K562 (cell line): Measurements from ENCODE around the gene ZNF48. TPM values are rescaled to one million over a fixed set of nuclear protein-coding genes. Genes with fewer than 3 reads are reported as not detected.
A peak's percentile ranks its signal among the peaks of the same experiment; 100 is the strongest.

ENCODE experiments used
- ATAC-seq: fragments of 200-7000 bp; cut with Tn5 transposase; 3 replicates; pipeline ENCODE4 v1.9.1; 2020; ENCODE audit warnings: moderate library complexity
- BruUV-seq: library from RNA; stranded (reverse); fragments of 400-500 nt; replicated peaks from 2 replicates; lab custom pipeline; 2021; lab: Mats Ljungman, UMichigan
- CTCF ChIA-PET: fragments of 300-600 bp; formaldehyde crosslinking; extraction: SDS; loops from one replicate; lab custom pipeline; 2021; ENCODE audit warnings: low intra/inter-chr PET ratio; lab: Yijun Ruan, JAX
- POLR2A ChIA-PET: fragments of 300-600, 350-650 bp; sonication (Branson Sonifier 250); formaldehyde crosslinking; extraction: SDS; loops from one replicate; lab custom pipeline; 2021; ENCODE audit warnings: antibody characterized with exemption, inconsistent platforms; lab: Yijun Ruan, JAX
- DNase-seq, 4 experiments: peaks; one replicate each; pipeline versions ENCODE4 v3.0.0 to v3.0.0-alpha.2; 2011 to 2018; ENCODE audit warnings: low spot score in 3 of 4, mixed read lengths in 3 of 4; ENCODE audit errors: extremely low read depth in 1 of 4
- FAIRE-seq: peaks from 2 replicates; lab custom pipeline; 2011; peaks lifted over from hg19 to GRCh38; lab: Jason Lieb, UNC
- H2AFZ ChIP-seq: 2 replicates; pipeline ENCODE4 v1.6.0; 2011; ENCODE audit warnings: low read depth, low read length, control low read depth, inconsistent platforms
- H3K27ac ChIP-seq: fragments of 200-600 bp; 3 replicates; pipeline ENCODE4 v1.8.0; 2011; ENCODE audit warnings: low read depth, mild to moderate bottlenecking, control low read depth, inconsistent platforms, low read length, moderate library complexity, mixed read lengths; ENCODE audit errors: extremely low read depth
- H3K27me3 ChIP-seq, 2 experiments: fragments of 300-600 bp in 1 of 2; 2 replicates in 1 of 2; 3 replicates in 1 of 2; pipeline versions ENCODE4 v1.6.0 to v1.8.0; 2011; ENCODE audit warnings: inconsistent platforms in 2 of 2, low read length in 2 of 2, mild to moderate bottlenecking in 1 of 2, mixed read lengths in 1 of 2, moderate library complexity in 1 of 2; ENCODE audit not compliant: control insufficient read depth in 2 of 2, insufficient read depth in 2 of 2
- H3K36me3 ChIP-seq: fragments of 300-600 bp; 3 replicates; pipeline ENCODE4 v1.8.0; 2011; ENCODE audit warnings: mild to moderate bottlenecking, low read length, inconsistent platforms; ENCODE audit not compliant: control insufficient read depth, insufficient read depth
- H3K4me1 ChIP-seq, 2 experiments: fragments of 200-600 bp in 1 of 2; replicated peaks in 1 of 2; 2 replicates in 1 of 2; 3 replicates in 1 of 2; pipeline versions ENCODE4 v1.5.1 to v1.8.0; 2011; ENCODE audit warnings: inconsistent platforms in 2 of 2, low read length in 2 of 2, mild to moderate bottlenecking in 1 of 2, mixed read lengths in 1 of 2, moderate library complexity in 1 of 2; ENCODE audit not compliant: control insufficient read depth in 2 of 2, insufficient read depth in 2 of 2
- H3K4me2 ChIP-seq: 2 replicates; pipeline ENCODE4 v1.6.1; 2011; ENCODE audit warnings: low read length, control low read depth, inconsistent platforms, mixed read lengths; ENCODE audit not compliant: insufficient read depth
- H3K4me3 ChIP-seq: fragments of 200-600 bp; sonication (generic), shearing (Covaris generic); 2 replicates; pipeline ENCODE4 v1.5.1; 2016; ENCODE audit warnings: control low read depth, inconsistent platforms
- H3K79me2 ChIP-seq: fragments of 200-600 bp; 3 replicates; pipeline ENCODE4 v1.8.0; 2011; ENCODE audit warnings: low read length, inconsistent platforms; ENCODE audit not compliant: control insufficient read depth, insufficient read depth
- H3K9ac ChIP-seq, 2 experiments: 2 replicates each; pipeline versions ENCODE4 v1.6.0 to v1.6.1; 2011; ENCODE audit warnings: low read depth in 2 of 2, low read length in 2 of 2, control low read depth in 1 of 2, inconsistent platforms in 1 of 2, mild to moderate bottlenecking in 1 of 2, mixed read lengths in 1 of 2; ENCODE audit not compliant: insufficient read depth in 1 of 2
- H3K9me1 ChIP-seq: one replicate; pipeline ENCODE4 v1.6.0; 2011; ENCODE audit warnings: inconsistent platforms, mild to moderate bottlenecking, low read length, moderate library complexity; ENCODE audit not compliant: control insufficient read depth, insufficient read depth
- H3K9me3 ChIP-seq: replicated peaks from 2 replicates; pipeline ENCODE4 v1.5.1; 2011; ENCODE audit warnings: low read depth, low read length, inconsistent platforms; ENCODE audit not compliant: control insufficient read depth, insufficient read depth
- H4K20me1 ChIP-seq: replicated peaks from 2 replicates; pipeline ENCODE4 v1.6.1; 2011; ENCODE audit warnings: low read length, inconsistent platforms, mixed read lengths; ENCODE audit not compliant: control insufficient read depth, insufficient read depth
- CHCHD3 ChIP-seq: fragments of 250-450 bp; sonication (Bioruptor Pico); IDR thresholded peaks from 2 replicates; pipeline ENCODE4 v2.1.2; 2022; ENCODE audit warnings: mild to moderate bottlenecking
- COPS2 ChIP-seq: fragments of 450-650 bp; conservative IDR thresholded peaks from 2 replicates; pipeline ENCODE4 v1.6.1; 2016; ENCODE audit warnings: mild to moderate bottlenecking, moderate library complexity
- FUS ChIP-seq: fragments of 200-400 bp; formaldehyde crosslinking; optimal IDR thresholded peaks from 2 replicates; pipeline ENCODE3; 2017; ENCODE audit warnings: low read depth, low read length
- PHF8 ChIP-seq: fragments of 200-600 bp; sonication (generic); IDR thresholded peaks from 2 replicates; pipeline ENCODE4 v1.6.1; 2012; ENCODE audit warnings: mixed run types, mild to moderate bottlenecking, inconsistent platforms, low read length, moderate library complexity, borderline replicate concordance
- POLR3G ChIP-seq: IDR thresholded peaks from 2 replicates; pipeline ENCODE4 v1.6.1; 2011; ENCODE audit not compliant: insufficient read length, insufficient replicate concordance; ENCODE audit errors: extremely low read depth
- SPI1 ChIP-seq: IDR thresholded peaks from 2 replicates; pipeline ENCODE4 v1.6.1; 2011; ENCODE audit warnings: low read depth, low read length, control low read depth, borderline replicate concordance
- XRCC4 ChIP-seq: IDR thresholded peaks from one replicate; pipeline ENCODE4 v1.6.1; 2011; ENCODE audit not compliant: insufficient read depth, insufficient read length; ENCODE audit errors: extremely low read depth
- WGBS: fragments of 100-300 bp; shearing (Covaris generic); methylation state at CpG from one replicate; pipeline ENCODE4 v1.1.6; 2016; ENCODE audit warnings: low coverage, mixed read lengths; ENCODE audit not compliant: insufficient coverage; ENCODE audit errors: missing lambda C conversion rate; 5-methylcytosine and 5-hydroxymethylcytosine counted together
- in situ Hi-C: fragments of 300-500 bp; cut with MboI; formaldehyde crosslinking; loops from 4 replicates; pipeline ENCODE4 v1.15.0; 2018; ENCODE audit warnings: inconsistent platforms, mixed read lengths
- intact Hi-C: fragments of 100-400 bp; cut with micrococcal nuclease; formaldehyde crosslinking; loops from 2 replicates; pipeline ENCODE4 v1.14.2; 2022
- polyA plus RNA-seq, 8 experiments: library from polyadenylated mRNA; depleted of rRNA in 4 of 8; stranded (reverse) in 5 of 8; unstranded in 3 of 8; fragments of >200 nt; fragmentation: Nextera tagmentation in 2 of 8; fragmentation: Illumina TruSeq in 1 of 8; extraction: Ambion mirVana in 2 of 8; extraction: Trizol in 1 of 8; gene quantifications; 2 replicates each; pipeline versions ENCODE4 v1.2.1 to v1.2.3, GENCODE V29; 2011 to 2014; ENCODE audit warnings: inconsistent platforms in 1 of 8, missing spikeins in 1 of 8
- total RNA-seq, 7 experiments: library from RNA; depleted of rRNA in 6 of 7; stranded (reverse); fragments of >200 nt in 6 of 7; fragmentation: Illumina TruSeq in 2 of 7; extraction: Trizol in 2 of 7; gene quantifications; 2 replicates each; pipeline versions ENCODE4 v1.2.1 to v1.2.3, GENCODE V29; 2011 to 2021; ENCODE audit warnings: low replicate concordance in 1 of 7
- TF ChIP-seq, protein P1 (sequence below), 2 experiments: IDR thresholded peaks; 2 replicates each; pipeline ENCODE4 v1.6.1; 2012; ENCODE audit warnings: improper control_type of control experiment in 2 of 2, low read depth in 2 of 2, low read length in 2 of 2, borderline replicate concordance in 1 of 2
- TF ChIP-seq, protein P2 (sequence below): sonication (generic); formaldehyde crosslinking; IDR thresholded peaks from 2 replicates; pipeline ENCODE4 v1.8.0; 2022; ENCODE audit warnings: mild to moderate bottlenecking, missing genetic modification reagents

Gene ZNF48
- total and polyA plus RNA-seq, 9 of the 15 experiments (the other 6 are each of a cell fraction or from before 2014, with no cell fraction given): 0.38 to 11.6 (median 4.7) TPM

DNA sequence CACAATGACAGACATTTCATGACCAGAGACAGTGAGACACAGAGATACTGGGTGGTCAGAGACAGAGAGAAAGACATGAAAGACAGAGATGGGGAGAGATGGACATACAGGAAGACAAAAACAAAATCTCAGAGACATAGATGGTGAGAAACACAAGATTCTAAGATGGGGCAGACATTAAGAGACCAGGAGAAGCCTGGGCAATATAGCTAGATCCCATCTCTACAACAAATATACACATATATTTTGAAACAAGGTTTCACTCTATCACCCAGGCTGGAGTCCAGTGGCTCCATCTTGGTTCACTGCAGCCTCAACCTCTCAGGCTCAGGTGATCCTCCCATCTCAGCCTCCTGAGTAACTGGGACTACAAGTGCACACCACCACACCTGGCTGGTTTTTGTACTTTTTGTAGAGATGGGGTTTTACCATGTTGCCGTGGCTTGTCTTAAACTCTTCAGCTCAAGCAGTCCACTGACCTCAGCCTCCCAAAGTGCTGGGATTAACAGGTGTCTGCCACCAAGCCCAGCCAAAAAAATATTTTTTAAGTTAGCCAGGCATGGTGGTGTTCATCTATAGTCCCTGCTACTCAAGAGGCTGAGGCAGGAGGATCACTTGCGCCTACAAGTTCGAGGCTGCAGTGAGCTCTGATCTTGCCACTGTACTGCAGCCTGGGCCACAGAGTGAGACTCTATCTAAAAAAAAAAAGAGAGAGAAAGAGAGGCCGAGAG is 15.0 kb upstream of the ZNF48 start:
- Histone ChIP-seq H3K9ac (no peak overlapping the region; a peak in 1 of 4 replicates), H3K4me1 (peaks cover 46 to 62% of the 10 kb centered on the region in 2 experiments), H4K20me1 (no peaks in the 10 kb centered on the region), H3K4me3 (no peak overlapping the region), H2AFZ (no peak overlapping the region), H3K79me2 (peaks cover 16% of the 10 kb centered on the region), H3K4me2 (peak overlapping the region; percentile 4; the same call in 1 of the 2 replicates), H3K27ac (peak overlapping the region; percentile 91; the same call in 2 of the 3 replicates), H3K9me3 (no peaks in the 10 kb centered on the region), H3K27me3 (no peaks in the 10 kb centered on the region), H3K9me1 (no peaks in the 10 kb centered on the region)
- in situ Hi-C loops (no loop called here), intact Hi-C loops (loop anchor here (2.0 kb wide), 1 partner anchor 15 kb away; the partner anchor contains the start of gene ZNF48)
- CTCF ChIA-PET: no interaction called here
- POLR2A ChIA-PET: interaction anchor here (1.4 kb wide), 1 partner anchor 8 kb away, joined by 3 read pairs; no protein-coding TSS in a partner anchor
- ATAC-seq (no peak), DNase-seq (no peak)
- BruUV-seq: no TSS peak
- TF ChIP-seq COPS2 (no peak), SPI1 (no peak), FUS (no peak), PHF8 (no peak), CHCHD3 (no peak), POLR3G (no peak), XRCC4 (no peak)
- TF ChIP-seq, protein P1, sequence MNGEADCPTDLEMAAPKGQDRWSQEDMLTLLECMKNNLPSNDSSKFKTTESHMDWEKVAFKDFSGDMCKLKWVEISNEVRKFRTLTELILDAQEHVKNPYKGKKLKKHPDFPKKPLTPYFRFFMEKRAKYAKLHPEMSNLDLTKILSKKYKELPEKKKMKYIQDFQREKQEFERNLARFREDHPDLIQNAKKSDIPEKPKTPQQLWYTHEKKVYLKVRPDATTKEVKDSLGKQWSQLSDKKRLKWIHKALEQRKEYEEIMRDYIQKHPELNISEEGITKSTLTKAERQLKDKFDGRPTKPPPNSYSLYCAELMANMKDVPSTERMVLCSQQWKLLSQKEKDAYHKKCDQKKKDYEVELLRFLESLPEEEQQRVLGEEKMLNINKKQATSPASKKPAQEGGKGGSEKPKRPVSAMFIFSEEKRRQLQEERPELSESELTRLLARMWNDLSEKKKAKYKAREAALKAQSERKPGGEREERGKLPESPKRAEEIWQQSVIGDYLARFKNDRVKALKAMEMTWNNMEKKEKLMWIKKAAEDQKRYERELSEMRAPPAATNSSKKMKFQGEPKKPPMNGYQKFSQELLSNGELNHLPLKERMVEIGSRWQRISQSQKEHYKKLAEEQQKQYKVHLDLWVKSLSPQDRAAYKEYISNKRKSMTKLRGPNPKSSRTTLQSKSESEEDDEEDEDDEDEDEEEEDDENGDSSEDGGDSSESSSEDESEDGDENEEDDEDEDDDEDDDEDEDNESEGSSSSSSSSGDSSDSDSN (IDR thresholded peaks at IDR 0.05; ENCODE audit: borderline replicate concordance in 1 of 2, low read depth in 2 of 2, low read length in 2 of 2): no peak
- TF ChIP-seq, protein P2, sequence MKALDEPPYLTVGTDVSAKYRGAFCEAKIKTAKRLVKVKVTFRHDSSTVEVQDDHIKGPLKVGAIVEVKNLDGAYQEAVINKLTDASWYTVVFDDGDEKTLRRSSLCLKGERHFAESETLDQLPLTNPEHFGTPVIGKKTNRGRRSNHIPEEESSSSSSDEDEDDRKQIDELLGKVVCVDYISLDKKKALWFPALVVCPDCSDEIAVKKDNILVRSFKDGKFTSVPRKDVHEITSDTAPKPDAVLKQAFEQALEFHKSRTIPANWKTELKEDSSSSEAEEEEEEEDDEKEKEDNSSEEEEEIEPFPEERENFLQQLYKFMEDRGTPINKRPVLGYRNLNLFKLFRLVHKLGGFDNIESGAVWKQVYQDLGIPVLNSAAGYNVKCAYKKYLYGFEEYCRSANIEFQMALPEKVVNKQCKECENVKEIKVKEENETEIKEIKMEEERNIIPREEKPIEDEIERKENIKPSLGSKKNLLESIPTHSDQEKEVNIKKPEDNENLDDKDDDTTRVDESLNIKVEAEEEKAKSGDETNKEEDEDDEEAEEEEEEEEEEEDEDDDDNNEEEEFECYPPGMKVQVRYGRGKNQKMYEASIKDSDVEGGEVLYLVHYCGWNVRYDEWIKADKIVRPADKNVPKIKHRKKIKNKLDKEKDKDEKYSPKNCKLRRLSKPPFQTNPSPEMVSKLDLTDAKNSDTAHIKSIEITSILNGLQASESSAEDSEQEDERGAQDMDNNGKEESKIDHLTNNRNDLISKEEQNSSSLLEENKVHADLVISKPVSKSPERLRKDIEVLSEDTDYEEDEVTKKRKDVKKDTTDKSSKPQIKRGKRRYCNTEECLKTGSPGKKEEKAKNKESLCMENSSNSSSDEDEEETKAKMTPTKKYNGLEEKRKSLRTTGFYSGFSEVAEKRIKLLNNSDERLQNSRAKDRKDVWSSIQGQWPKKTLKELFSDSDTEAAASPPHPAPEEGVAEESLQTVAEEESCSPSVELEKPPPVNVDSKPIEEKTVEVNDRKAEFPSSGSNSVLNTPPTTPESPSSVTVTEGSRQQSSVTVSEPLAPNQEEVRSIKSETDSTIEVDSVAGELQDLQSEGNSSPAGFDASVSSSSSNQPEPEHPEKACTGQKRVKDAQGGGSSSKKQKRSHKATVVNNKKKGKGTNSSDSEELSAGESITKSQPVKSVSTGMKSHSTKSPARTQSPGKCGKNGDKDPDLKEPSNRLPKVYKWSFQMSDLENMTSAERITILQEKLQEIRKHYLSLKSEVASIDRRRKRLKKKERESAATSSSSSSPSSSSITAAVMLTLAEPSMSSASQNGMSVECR (CRISPR knock-in tag): 0 out of 2 replicates have a peak, but pooled peaks have one; percentile 1
- TF ChIP-seq, all 486 proteins: peak for 1
- no peak for FAIRE-seq
- WGBS: 81% methylated on average over 4 of the region's 4 CpGs
- peaks cover 7% of the 10 kb centered on the region; the same call in 1 of the 3 replicates for H3K36me3 ChIP-seq
